Esophagus muscularis mucosa (tissue), 4 donors: ENCODE results near the gene TNFSF11. TPM values are rescaled to one million over a fixed set of nuclear protein-coding genes. Genes with fewer than 3 reads are reported as not detected.

Experiments used
- DNase-seq: peaks from one replicate; pipeline ENCODE4 v3.0.0-alpha.2; 2017; ENCODE audit errors: extremely low spot score
- H3K27ac ChIP-seq, 4 donors: fragments of 200-600 bp; sonication (generic); replicated peaks in 1 of 4; 1 replicate in 3 of 4; 2 replicates in 1 of 4; pipeline ENCODE4 v1.5.1; 2016 to 2019; ENCODE audit warnings: mild to moderate bottlenecking in 1 of 4
- H3K27me3 ChIP-seq, 4 donors: fragments of 200-600 bp; sonication (generic); one replicate each; pipeline versions ENCODE4 v1.5.1 to v1.6.0; 2016 to 2019
- H3K36me3 ChIP-seq, 4 donors: fragments of 200-600 bp; sonication (generic); one replicate each; pipeline ENCODE4 v1.5.1; 2016 to 2019
- H3K4me1 ChIP-seq, 4 donors: fragments of 200-600 bp; sonication (generic); one replicate each; pipeline ENCODE4 v1.5.1; 2016 to 2019
- H3K4me3 ChIP-seq, 4 donors: fragments of 200-600 bp; sonication (generic); 1 replicate in 2 of 4; 2 replicates in 2 of 4; pipeline ENCODE4 v1.5.1; 2016 to 2019; ENCODE audit warnings: mild to moderate bottlenecking in 4 of 4, moderate library complexity in 1 of 4
- H3K9me3 ChIP-seq, 4 donors: fragments of 200-600 bp; sonication (generic); 1 replicate in 3 of 4; 2 replicates in 1 of 4; pipeline ENCODE4 v1.5.1; 2016 to 2019
- EP300 ChIP-seq: sonication (generic); formaldehyde crosslinking; IDR thresholded peaks from one replicate; pipeline ENCODE4 v1.6.1; 2017; ENCODE audit warnings: antibody characterized with exemption
- POLR2A ChIP-seq: fragments of 450-650 bp; IDR thresholded peaks from one replicate; pipeline ENCODE4 v1.6.1; 2017; ENCODE audit warnings: antibody characterized with exemption, moderate library complexity, mild to moderate bottlenecking, low read depth
- POLR2AphosphoS5 ChIP-seq, 2 donors: sonication (generic); formaldehyde crosslinking; IDR thresholded peaks; one replicate each; pipeline ENCODE4 v1.6.1; 2017; ENCODE audit warnings: antibody characterized with exemption in 2 of 2
- WGBS: methylation state at CpG from one replicate; pipeline ENCODE4 v1.1.5; 2018; 5-methylcytosine and 5-hydroxymethylcytosine counted together
- intact Hi-C: fragments of 100-400 bp; cut with DNase I; formaldehyde crosslinking; loops from one replicate; pipeline ENCODE4 v1.15.1; 2023
- total RNA-seq, 4 donors: library from RNA; depleted of rRNA; stranded (reverse); fragments of >200 nt; gene quantifications; one replicate each; pipeline versions ENCODE4 v1.1.0 to v1.2.1, GENCODE V29; 2016
- TF ChIP-seq, protein P1 (sequence below), 3 experiments: fragments of 200-600 bp in 2 of 3; fragments of 450-650 bp in 1 of 3; sonication (generic) in 2 of 3; IDR thresholded peaks; one replicate each; pipeline ENCODE4 v1.5.1; 2017 to 2019; ENCODE audit warnings: antibody characterized with exemption in 3 of 3, mild to moderate bottlenecking in 2 of 3, moderate library complexity in 1 of 3

The TNFSF11 gene
- total RNA-seq, 4 donors from 2014 or later: 0.17 TPM; not detected in 3

DNA sequence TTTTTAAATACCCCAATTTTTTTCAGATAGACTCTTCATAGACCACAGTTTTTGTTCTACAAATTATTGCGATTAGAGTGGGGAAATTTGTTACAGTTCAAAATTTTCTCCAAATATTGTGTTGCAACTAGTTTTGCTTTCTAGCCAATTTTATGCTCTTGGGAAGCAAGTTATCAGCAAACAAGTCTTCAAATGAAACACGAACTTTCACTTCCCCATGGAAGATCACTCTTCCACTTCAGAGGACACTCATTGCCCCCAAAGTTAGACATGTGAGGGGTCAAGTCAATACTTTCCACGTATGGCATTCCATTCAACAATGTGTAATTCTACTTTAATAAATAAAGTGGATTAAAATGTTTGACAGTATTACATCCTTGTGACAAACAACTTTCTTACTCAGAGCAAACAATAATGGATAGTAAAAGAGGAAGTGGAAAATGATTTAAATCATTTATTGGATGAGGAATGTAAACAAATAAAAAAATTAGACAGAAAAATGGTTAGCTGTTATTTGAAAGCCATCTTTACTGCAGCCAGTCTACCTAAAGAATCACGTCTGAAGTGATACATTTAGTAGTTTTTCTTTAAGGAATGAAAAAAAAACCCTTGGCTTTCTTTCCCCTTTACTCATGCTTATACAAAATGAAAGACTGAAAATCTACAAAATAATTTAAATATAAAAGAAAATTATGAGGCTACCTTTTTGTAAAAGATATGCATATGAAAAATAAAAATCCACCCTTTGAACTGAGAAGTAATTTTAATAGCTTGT lies 41.2 kb upstream of the TNFSF11 start:
- WGBS: 60% methylated on average over 4 of the region's 4 CpGs
- Histone ChIP-seq H3K27ac (no peak overlapping the region), H3K4me1 (no peaks in the 10 kb centered on the region), H3K9me3 (no peaks in the 10 kb centered on the region), H3K27me3 (no peaks in the 10 kb centered on the region), H3K36me3 (no peaks in the 10 kb centered on the region), H3K4me3 (no peak overlapping the region)
- DNase-seq: no peak
- no peak for TF ChIP-seq POLR2AphosphoS5 (IDR thresholded peaks at IDR 0.05)
- no peak for TF ChIP-seq EP300
- TF ChIP-seq, protein P1, sequence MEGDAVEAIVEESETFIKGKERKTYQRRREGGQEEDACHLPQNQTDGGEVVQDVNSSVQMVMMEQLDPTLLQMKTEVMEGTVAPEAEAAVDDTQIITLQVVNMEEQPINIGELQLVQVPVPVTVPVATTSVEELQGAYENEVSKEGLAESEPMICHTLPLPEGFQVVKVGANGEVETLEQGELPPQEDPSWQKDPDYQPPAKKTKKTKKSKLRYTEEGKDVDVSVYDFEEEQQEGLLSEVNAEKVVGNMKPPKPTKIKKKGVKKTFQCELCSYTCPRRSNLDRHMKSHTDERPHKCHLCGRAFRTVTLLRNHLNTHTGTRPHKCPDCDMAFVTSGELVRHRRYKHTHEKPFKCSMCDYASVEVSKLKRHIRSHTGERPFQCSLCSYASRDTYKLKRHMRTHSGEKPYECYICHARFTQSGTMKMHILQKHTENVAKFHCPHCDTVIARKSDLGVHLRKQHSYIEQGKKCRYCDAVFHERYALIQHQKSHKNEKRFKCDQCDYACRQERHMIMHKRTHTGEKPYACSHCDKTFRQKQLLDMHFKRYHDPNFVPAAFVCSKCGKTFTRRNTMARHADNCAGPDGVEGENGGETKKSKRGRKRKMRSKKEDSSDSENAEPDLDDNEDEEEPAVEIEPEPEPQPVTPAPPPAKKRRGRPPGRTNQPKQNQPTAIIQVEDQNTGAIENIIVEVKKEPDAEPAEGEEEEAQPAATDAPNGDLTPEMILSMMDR (IDR thresholded peaks at IDR 0.05): no peak
- TF ChIP-seq POLR2A: no peak
- intact Hi-C loops: no loop called here

DNA sequence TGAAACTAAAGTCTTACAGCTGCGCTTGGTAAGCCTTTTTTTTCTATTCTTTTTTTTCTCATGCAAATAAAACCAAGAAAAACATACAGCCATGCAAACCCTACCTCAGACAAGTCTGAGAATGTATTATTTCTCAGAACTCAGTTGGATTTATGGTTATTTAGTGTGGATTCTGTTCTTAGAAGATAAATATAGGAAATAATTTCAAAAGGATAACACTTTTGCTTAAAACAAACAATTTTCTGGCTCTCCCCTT lies 40.7 kb upstream of the TNFSF11 start:
- no peak overlapping the region for H3K4me3 ChIP-seq
- TF ChIP-seq POLR2AphosphoS5 (IDR thresholded peaks at IDR 0.05) (no peak), POLR2A (no peak), EP300 (no peak)
- TF ChIP-seq, protein P1 (IDR thresholded peaks at IDR 0.05): no peak
- no peaks in the 10 kb centered on the region for H3K36me3 ChIP-seq
- H3K9me3 ChIP-seq: no peaks in the 10 kb centered on the region
- H3K27ac ChIP-seq: no peak overlapping the region
- DNase-seq: no peak
- intact Hi-C loops: no loop called here
- no peaks in the 10 kb centered on the region for H3K27me3 ChIP-seq
- WGBS: 87% methylated on average over 1 of the region's 1 CpG
- no peaks in the 10 kb centered on the region for H3K4me1 ChIP-seq

DNA sequence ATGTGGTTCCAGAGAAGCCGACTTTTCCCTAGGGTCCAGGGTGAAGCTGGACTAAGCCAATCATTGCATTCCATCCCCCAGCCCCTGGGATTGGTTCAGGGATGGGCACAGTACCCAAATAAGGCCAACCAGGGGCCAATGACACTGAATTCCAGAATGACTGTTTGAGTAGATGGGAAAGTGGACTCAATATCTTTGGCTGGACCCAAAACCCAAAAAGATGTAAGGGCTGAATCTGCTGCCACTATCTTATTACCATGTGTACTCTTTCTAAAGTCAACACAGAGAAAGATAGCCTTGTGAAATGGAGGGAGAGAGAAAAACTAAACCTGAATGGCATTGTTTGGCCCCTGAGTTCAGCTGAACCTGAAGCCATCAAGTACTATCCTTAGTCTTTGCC lies 39.2 kb upstream of the TNFSF11 start:
- TF ChIP-seq, protein P1 (IDR thresholded peaks at IDR 0.05): no peak
- TF ChIP-seq EP300 (no peak), POLR2A (no peak), POLR2AphosphoS5 (IDR thresholded peaks at IDR 0.05) (no peak)
- WGBS: 91% methylated on average over 1 of the region's 1 CpG
- Histone ChIP-seq H3K36me3 (no peaks in the 10 kb centered on the region), H3K27ac (no peak overlapping the region), H3K4me3 (no peak overlapping the region), H3K9me3 (no peaks in the 10 kb centered on the region), H3K4me1 (no peaks in the 10 kb centered on the region), H3K27me3 (no peaks in the 10 kb centered on the region)
- no peak for DNase-seq
- intact Hi-C loops: no loop called here

DNA sequence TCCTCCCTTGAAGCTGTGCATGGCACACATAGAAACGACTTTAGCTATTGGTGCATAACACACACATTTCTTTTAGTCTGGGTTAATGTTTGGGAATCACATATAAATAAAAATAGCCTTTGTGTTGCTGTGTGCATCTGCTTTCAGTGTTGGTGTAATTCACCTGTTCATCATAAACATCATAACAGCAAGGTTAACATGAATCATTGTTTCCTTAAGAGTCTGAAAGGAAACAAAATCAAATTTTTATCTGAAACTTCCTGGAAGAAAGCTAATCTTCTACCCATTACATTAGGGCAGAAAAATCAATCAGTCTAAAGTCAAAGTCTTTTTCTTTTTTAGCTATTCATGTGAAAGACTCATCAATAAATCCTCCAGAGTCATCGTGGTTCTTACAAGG lies 35.0 kb upstream of the TNFSF11 start:
- H3K27me3 ChIP-seq: no peaks in the 10 kb centered on the region

More for the DNA sequence above, 35.0 kb upstream of the TNFSF11 start:
- H3K4me3 ChIP-seq: no peak overlapping the region
- 67% methylated on average over 2 of the region's 2 CpGs for WGBS
- H3K4me1 ChIP-seq: no peaks in the 10 kb centered on the region
- intact Hi-C loops: no loop called here
- TF ChIP-seq POLR2A (no peak), EP300 (no peak), POLR2AphosphoS5 (IDR thresholded peaks at IDR 0.05) (no peak)
- TF ChIP-seq, protein P1 (IDR thresholded peaks at IDR 0.05): no peak
- H3K27ac ChIP-seq: no peak overlapping the region
- no peaks in the 10 kb centered on the region for H3K36me3 ChIP-seq
- no peaks in the 10 kb centered on the region for H3K9me3 ChIP-seq
- no peak for DNase-seq
